ENCODE data around the gene CDH4. TPM values are rescaled to one million over a fixed set of nuclear protein-coding genes. Genes with fewer than 3 reads are reported as not detected.

CDH4 gene
- polyA plus RNA-seq, 1 donor (not counting 4 experiments of a cell fraction or from before 2014, with no cell fraction given), result 2.2 TPM

GRCh38 chr20:61809006-61809770 lies 557.1 kb downstream of the CDH4 start:
- DNase-seq (ENCODE audit: low read depth, low spot score) (no peak), FAIRE-seq (no peak)
- no peaks in the 10 kb centered on the region for H3K36me3 ChIP-seq (ENCODE audit: control insufficient read depth in 2 of 2, extremely low read depth in 1 of 2, insufficient read depth in 2 of 2, low read length in 2 of 2)
- H3K9me3 ChIP-seq (ENCODE audit: control insufficient read depth, low read depth, low read length), result no peaks in the 10 kb centered on the region
- H2AFZ ChIP-seq (ENCODE audit: control insufficient read depth, low read length), result no peak overlapping the region
- no peak overlapping the region for H3K4me2 ChIP-seq (ENCODE audit: control insufficient read depth, extremely low read depth, insufficient read depth, low read depth, low read length)
- H3K4me1 ChIP-seq (ENCODE audit: control insufficient read depth, extremely low read depth, insufficient read depth, low read length), result peaks cover 13% of the 10 kb centered on the region
- peaks cover 2% of the 10 kb centered on the region for H3K9me1 ChIP-seq (ENCODE audit: control insufficient read depth, extremely low read depth, insufficient read depth, low read length)
- H3K4me3 ChIP-seq (ENCODE audit: control insufficient read depth in 2 of 3, extremely low read depth in 1 of 3, insufficient read depth in 2 of 3, low read depth in 1 of 3, low read length in 3 of 3), result no peak overlapping the region
- dilution Hi-C loops (cut with MboI; ENCODE audit: extremely low pct_ligation_motif_present, low sequenced_read_pairs), result no loop called here
- TF ChIP-seq EZH2 (IDR thresholded peaks at IDR 0.05; ENCODE audit: low read length), result no peak
- TF ChIP-seq CTCF (optimal IDR thresholded peaks at IDR 0.05 in 1 of 3, IDR thresholded peaks at IDR 0.05 in 1 of 3, conservative IDR thresholded peaks at IDR 0.05 in 1 of 3; ENCODE audit: extremely low read depth in 1 of 3, insufficient read depth in 2 of 3, low read length in 3 of 3), result no peak
- H4K20me1 ChIP-seq (ENCODE audit: control insufficient read depth, extremely low read depth, insufficient read depth, low read length), result peaks cover 11% of the 10 kb centered on the region
- peaks cover 51% of the 10 kb centered on the region for H3K27me3 ChIP-seq (ENCODE audit: control insufficient read depth, extremely low read depth, insufficient read depth, low read length)
- no peak overlapping the region for H3K27ac ChIP-seq (ENCODE audit: control insufficient read depth, insufficient read depth, low read length)
- no peak overlapping the region for H3K9ac ChIP-seq (ENCODE audit: control insufficient read depth, extremely low read depth, insufficient read depth, low read length)
- no peaks in the 10 kb centered on the region for H3K79me2 ChIP-seq (ENCODE audit: control insufficient read depth, insufficient read depth, low read length)

DNA sequence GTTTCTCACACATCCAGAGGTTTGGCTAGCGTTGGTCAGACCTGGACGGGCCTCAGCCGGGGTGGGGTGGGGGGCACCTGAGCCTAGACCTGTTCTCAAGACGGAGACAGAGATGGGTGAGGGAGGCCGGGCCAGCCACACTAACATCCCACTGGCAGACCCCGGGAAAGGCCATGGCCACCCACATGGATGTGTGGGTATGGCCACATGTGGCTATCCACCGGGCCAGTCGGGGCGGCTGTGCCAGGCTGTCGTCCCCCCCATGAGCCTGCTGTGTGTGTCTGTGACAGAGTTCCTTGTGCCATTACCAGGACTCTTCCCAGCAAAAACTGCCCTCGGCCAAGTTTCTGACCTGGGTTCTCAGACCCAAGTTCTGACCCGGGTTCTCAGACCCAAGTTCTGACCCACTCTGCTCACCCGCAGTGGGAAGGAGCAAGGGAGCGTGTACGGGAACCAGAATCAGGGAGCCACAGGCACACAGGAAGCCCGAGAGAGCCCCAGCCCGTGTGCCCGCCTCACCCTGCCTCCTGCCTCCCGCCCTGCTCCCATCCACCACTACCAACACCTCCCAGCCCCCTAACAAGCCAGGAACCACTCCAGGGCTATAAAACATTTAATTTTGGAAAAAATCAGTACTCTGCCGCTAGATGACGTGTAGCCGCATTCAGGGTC lies 558.1 kb downstream of the CDH4 start:
- dilution Hi-C loops (cut with MboI; ENCODE audit: extremely low pct_ligation_motif_present, low sequenced_read_pairs), result no loop called here
- Histone ChIP-seq H3K4me2 (ENCODE audit: control insufficient read depth, extremely low read depth, insufficient read depth, low read depth, low read length) (no peak overlapping the region), H3K27me3 (ENCODE audit: control insufficient read depth, extremely low read depth, insufficient read depth, low read length) (peaks cover 48% of the 10 kb centered on the region), H3K36me3 (ENCODE audit: control insufficient read depth in 2 of 2, extremely low read depth in 1 of 2, insufficient read depth in 2 of 2, low read length in 2 of 2) (no peaks in the 10 kb centered on the region), H3K9ac (ENCODE audit: control insufficient read depth, extremely low read depth, insufficient read depth, low read length) (no peak overlapping the region), H3K79me2 (ENCODE audit: control insufficient read depth, insufficient read depth, low read length) (no peaks in the 10 kb centered on the region), H3K27ac (ENCODE audit: control insufficient read depth, insufficient read depth, low read length) (no peak overlapping the region), H3K4me3 (ENCODE audit: control insufficient read depth in 2 of 3, extremely low read depth in 1 of 3, insufficient read depth in 2 of 3, low read depth in 1 of 3, low read length in 3 of 3) (no peak overlapping the region), H2AFZ (ENCODE audit: control insufficient read depth, low read length) (no peak overlapping the region), H3K4me1 (ENCODE audit: control insufficient read depth, extremely low read depth, insufficient read depth, low read length) (peaks cover 13% of the 10 kb centered on the region), H3K9me3 (ENCODE audit: control insufficient read depth, low read depth, low read length) (no peaks in the 10 kb centered on the region), H3K9me1 (ENCODE audit: control insufficient read depth, extremely low read depth, insufficient read depth, low read length) (peaks cover 2% of the 10 kb centered on the region), H4K20me1 (ENCODE audit: control insufficient read depth, extremely low read depth, insufficient read depth, low read length) (peaks cover 9% of the 10 kb centered on the region)
- FAIRE-seq (no peak), DNase-seq (ENCODE audit: low read depth, low spot score) (no peak)
- TF ChIP-seq EZH2 (IDR thresholded peaks at IDR 0.05; ENCODE audit: low read length) (no peak), CTCF (optimal IDR thresholded peaks at IDR 0.05 in 1 of 3, IDR thresholded peaks at IDR 0.05 in 1 of 3, conservative IDR thresholded peaks at IDR 0.05 in 1 of 3; ENCODE audit: extremely low read depth in 1 of 3, insufficient read depth in 2 of 3, low read length in 3 of 3) (no peak)

All from keratinocyte (primary cell).